GM12892 (cell line): Measurements from ENCODE around the gene ZIC2.

Experiments used
- POLR2A ChIP-seq: IDR thresholded peaks from 2 replicates; pipeline ENCODE4 v1.6.1; 2011; ENCODE audit warnings: low read depth, low read length, control low read depth
- POLR2AphosphoS5 ChIP-seq: IDR thresholded peaks from 2 replicates; pipeline ENCODE4 v1.6.1; 2011; ENCODE audit warnings: low read depth, low read length, control low read depth
- TAF1 ChIP-seq: IDR thresholded peaks from 2 replicates; pipeline ENCODE4 v1.6.1; 2011; ENCODE audit warnings: low read depth, mild to moderate bottlenecking, control low read depth, low read length, borderline replicate concordance

DNA sequence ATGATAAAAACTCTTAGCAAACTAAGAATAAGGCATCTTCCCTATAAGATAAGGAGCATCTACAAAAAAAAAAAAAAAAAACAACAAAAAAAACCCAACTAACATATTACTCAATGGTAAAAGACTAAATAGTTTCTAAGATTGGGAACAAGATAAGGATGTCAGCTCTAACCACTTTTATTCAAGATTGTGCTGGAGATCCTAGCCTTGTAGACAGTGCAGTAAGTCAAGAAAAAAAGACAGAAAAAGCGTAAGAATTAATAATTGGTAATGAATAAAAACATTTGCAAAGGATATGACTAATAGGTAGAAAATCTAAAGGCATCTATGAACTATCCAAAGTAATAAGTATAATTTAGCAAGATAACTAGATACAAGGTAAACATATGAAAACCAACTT is 33.0 kb downstream of the ZIC2 start:
- no peak for TF ChIP-seq POLR2AphosphoS5
- no peak for TF ChIP-seq POLR2A
- TF ChIP-seq TAF1: no peak
